ENCODE data around the gene SSC4D. TPM values are rescaled to one million over a fixed set of nuclear protein-coding genes. Genes with fewer than 3 reads are reported as not detected.
A peak's percentile ranks its signal among the peaks of the same experiment; 100 is the strongest.
"Not testable (repeated sequence)": the region's sequence is repeated elsewhere in the genome, so short reads cannot be mapped to it uniquely, and the experiment has no call there.

The SSC4D gene
- total RNA-seq, 1 experiment from 2014 or later: 18.1 TPM

DNA sequence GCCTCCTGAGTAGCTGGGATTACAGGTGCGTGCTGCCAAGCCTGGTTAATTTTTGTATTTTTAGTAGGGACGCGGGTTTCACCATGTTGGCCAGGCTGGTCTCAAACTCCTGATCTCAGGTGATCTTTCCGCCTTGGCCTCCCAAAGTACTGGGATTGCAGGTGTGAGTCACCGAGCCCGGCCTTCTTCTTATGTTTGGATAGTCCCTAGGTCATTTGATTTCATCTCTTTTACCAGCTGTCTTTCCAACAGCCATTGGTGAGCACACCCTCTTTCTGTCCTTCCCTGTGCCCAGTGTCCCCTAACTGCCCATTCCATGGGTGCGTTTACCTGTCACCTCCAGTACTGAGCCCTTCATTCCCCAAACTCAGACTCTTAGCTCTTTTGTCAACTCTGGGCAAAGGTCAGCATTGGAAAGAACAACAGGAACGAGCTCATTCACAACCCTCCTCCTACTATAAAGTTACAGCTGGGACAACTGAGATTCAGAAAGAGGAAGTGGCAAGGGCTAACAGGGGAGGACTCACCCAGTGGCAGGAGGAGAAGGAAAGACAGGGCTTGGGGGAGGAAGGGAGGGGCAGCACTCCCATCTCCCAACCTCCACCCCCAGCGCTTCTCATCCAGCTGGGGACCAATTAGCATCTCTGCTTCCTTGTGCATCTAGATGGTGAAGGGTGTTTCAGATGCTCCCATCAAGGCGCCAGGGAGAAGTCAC is 5.6 kb downstream of the SSC4D start:
- peak; percentile 36; the same call in 1 of the 2 replicates for TF ChIP-seq ZNF263 (CRISPR knock-in tag; IDR thresholded peaks at IDR 0.05; ENCODE audit: low read depth)
- no peak for TF ChIP-seq STAT6 (CRISPR knock-in tag; conservative IDR thresholded peaks at IDR 0.05; ENCODE audit: low read depth)
- TF ChIP-seq, protein P1, sequence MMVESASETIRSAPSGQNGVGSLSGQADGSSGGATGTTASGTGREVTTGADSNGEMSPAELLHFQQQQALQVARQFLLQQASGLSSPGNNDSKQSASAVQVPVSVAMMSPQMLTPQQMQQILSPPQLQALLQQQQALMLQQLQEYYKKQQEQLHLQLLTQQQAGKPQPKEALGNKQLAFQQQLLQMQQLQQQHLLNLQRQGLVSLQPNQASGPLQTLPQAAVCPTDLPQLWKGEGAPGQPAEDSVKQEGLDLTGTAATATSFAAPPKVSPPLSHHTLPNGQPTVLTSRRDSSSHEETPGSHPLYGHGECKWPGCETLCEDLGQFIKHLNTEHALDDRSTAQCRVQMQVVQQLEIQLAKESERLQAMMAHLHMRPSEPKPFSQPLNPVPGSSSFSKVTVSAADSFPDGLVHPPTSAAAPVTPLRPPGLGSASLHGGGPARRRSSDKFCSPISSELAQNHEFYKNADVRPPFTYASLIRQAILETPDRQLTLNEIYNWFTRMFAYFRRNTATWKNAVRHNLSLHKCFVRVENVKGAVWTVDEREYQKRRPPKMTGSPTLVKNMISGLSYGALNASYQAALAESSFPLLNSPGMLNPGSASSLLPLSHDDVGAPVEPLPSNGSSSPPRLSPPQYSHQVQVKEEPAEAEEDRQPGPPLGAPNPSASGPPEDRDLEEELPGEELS (CRISPR knock-in tag; IDR thresholded peaks at IDR 0.05): no peak
- TF ChIP-seq ETV6 (CRISPR knock-in tag; IDR thresholded peaks at IDR 0.05): no peak
- TF ChIP-seq, protein P2, sequence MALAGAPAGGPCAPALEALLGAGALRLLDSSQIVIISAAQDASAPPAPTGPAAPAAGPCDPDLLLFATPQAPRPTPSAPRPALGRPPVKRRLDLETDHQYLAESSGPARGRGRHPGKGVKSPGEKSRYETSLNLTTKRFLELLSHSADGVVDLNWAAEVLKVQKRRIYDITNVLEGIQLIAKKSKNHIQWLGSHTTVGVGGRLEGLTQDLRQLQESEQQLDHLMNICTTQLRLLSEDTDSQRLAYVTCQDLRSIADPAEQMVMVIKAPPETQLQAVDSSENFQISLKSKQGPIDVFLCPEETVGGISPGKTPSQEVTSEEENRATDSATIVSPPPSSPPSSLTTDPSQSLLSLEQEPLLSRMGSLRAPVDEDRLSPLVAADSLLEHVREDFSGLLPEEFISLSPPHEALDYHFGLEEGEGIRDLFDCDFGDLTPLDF (CRISPR knock-in tag; IDR thresholded peaks at IDR 0.05): no peak
- no peak for TF ChIP-seq NFYB (CRISPR knock-in tag; conservative IDR thresholded peaks at IDR 0.05; ENCODE audit: low read depth)
- H3K4me3 Mint-ChIP-seq: no peak overlapping the region
- H3K27me3 Mint-ChIP-seq (ENCODE audit: low read depth): no peaks in the 10 kb centered on the region
- no peaks in the 10 kb centered on the region for H3K9me3 Mint-ChIP-seq
- H3K4me1 Mint-ChIP-seq: peaks cover 18% of the 10 kb centered on the region
- ATAC-seq (peak; percentile 32; the same call in 1 of the 2 replicates), DNase-seq (ENCODE audit: low spot score) (no peak)
- POLR2A ChIA-PET: no interaction called here
- CTCF ChIA-PET: no interaction called here
- no peaks in the 10 kb centered on the region for H3K36me3 Mint-ChIP-seq
- H3K27ac Mint-ChIP-seq: peak overlapping the region; percentile 7; the same call in 1 of the 2 replicates

- H3K4me1 Mint-ChIP-seq: peaks cover 11% of the 10 kb centered on the region
- H3K27me3 Mint-ChIP-seq (ENCODE audit: low read depth); H3K27ac Mint-ChIP-seq; H3K36me3 Mint-ChIP-seq; H3K9me3 Mint-ChIP-seq; DNase-seq (ENCODE audit: low spot score); CTCF ChIA-PET; ATAC-seq; POLR2A ChIA-PET; H3K4me3 Mint-ChIP-seq: not testable (repeated sequence)
Observed at GRCh38 chr7:76403097-76403496, 6.4 kb downstream of the SSC4D start.

GRCh38 chr7:76400248-76400647 is 9.2 kb downstream of the SSC4D start:
- no peak overlapping the region for H3K4me3 Mint-ChIP-seq
- POLR2A ChIA-PET: no interaction called here
- peaks cover 10% of the 10 kb centered on the region for H3K27me3 Mint-ChIP-seq (ENCODE audit: low read depth)
- CTCF ChIA-PET: no interaction called here
- DNase-seq (ENCODE audit: low spot score) (no peak), ATAC-seq (no peak)
- no peak overlapping the region for H3K27ac Mint-ChIP-seq
- TF ChIP-seq, protein P3, sequence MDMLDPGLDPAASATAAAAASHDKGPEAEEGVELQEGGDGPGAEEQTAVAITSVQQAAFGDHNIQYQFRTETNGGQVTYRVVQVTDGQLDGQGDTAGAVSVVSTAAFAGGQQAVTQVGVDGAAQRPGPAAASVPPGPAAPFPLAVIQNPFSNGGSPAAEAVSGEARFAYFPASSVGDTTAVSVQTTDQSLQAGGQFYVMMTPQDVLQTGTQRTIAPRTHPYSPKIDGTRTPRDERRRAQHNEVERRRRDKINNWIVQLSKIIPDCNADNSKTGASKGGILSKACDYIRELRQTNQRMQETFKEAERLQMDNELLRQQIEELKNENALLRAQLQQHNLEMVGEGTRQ (CRISPR knock-in tag; IDR thresholded peaks at IDR 0.05): no peak
- TF ChIP-seq, protein P4, sequence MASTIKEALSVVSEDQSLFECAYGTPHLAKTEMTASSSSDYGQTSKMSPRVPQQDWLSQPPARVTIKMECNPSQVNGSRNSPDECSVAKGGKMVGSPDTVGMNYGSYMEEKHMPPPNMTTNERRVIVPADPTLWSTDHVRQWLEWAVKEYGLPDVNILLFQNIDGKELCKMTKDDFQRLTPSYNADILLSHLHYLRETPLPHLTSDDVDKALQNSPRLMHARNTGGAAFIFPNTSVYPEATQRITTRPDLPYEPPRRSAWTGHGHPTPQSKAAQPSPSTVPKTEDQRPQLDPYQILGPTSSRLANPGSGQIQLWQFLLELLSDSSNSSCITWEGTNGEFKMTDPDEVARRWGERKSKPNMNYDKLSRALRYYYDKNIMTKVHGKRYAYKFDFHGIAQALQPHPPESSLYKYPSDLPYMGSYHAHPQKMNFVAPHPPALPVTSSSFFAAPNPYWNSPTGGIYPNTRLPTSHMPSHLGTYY (CRISPR knock-in tag; IDR thresholded peaks at IDR 0.05): no peak
- TF ChIP-seq, protein P5, sequence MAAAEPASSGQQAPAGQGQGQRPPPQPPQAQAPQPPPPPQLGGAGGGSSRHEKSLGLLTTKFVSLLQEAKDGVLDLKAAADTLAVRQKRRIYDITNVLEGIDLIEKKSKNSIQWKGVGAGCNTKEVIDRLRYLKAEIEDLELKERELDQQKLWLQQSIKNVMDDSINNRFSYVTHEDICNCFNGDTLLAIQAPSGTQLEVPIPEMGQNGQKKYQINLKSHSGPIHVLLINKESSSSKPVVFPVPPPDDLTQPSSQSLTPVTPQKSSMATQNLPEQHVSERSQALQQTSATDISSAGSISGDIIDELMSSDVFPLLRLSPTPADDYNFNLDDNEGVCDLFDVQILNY (CRISPR knock-in tag; IDR thresholded peaks at IDR 0.05): no peak
- TF ChIP-seq, protein P1 (CRISPR knock-in tag; IDR thresholded peaks at IDR 0.05): no peak
- TF ChIP-seq ZNF138 (CRISPR knock-in tag; conservative IDR thresholded peaks at IDR 0.05) (no peak), PRRX2 (CRISPR knock-in tag; IDR thresholded peaks at IDR 0.05) (no peak), ZNF263 (CRISPR knock-in tag; IDR thresholded peaks at IDR 0.05; ENCODE audit: low read depth) (no peak), GABPB1 (CRISPR knock-in tag; IDR thresholded peaks at IDR 0.05) (no peak), CREB1 (CRISPR knock-in tag; IDR thresholded peaks at IDR 0.05) (no peak), ZNF219 (CRISPR knock-in tag; IDR thresholded peaks at IDR 0.05; ENCODE audit: borderline replicate concordance) (no peak)
- peaks cover 28% of the 10 kb centered on the region for H3K4me1 Mint-ChIP-seq
- H3K9me3 Mint-ChIP-seq: no peaks in the 10 kb centered on the region
- no peaks in the 10 kb centered on the region for H3K36me3 Mint-ChIP-seq

Measured in WTC11 (cell line).